Endothelial cell of umbilical vein (primary cell): Measurements from ENCODE around the gene MOCS2. TPM values are rescaled to one million over a fixed set of nuclear protein-coding genes. Genes with fewer than 3 reads are reported as not detected.

ENCODE experiments used
- Bru-seq: library from RNA; stranded (reverse); fragments of 400-500 nt; gene quantifications from one replicate; lab custom pipeline; 2021; lab: Mats Ljungman, UMichigan
- BruChase-seq, 2 experiments: library from RNA; stranded (reverse); fragments of 400-500 nt; gene quantifications; one replicate each; lab custom pipeline; 2021; lab: Mats Ljungman, UMichigan
- BruUV-seq: library from RNA; stranded (reverse); fragments of 400-500 nt; replicated peaks from 2 replicates; lab custom pipeline; 2021; lab: Mats Ljungman, UMichigan
- CTCF ChIA-PET: fragments of 300-600, 350-600 bp; sonication (Branson Sonifier 250); formaldehyde crosslinking; loops from one replicate; lab custom pipeline; 2021; ENCODE audit warnings: antibody characterized with exemption, inconsistent platforms; lab: Charles Lee
- POLR2A ChIA-PET: fragments of 300-600, 350-600 bp; sonication (Branson Sonifier 250); formaldehyde crosslinking; loops from one replicate; lab custom pipeline; 2021; ENCODE audit warnings: antibody characterized with exemption, inconsistent platforms; lab: Charles Lee
- DNase-seq: peaks from one replicate; pipeline ENCODE4 v3.0.0-alpha.2; 2011; ENCODE audit warnings: low read depth, low spot score
- FAIRE-seq: peaks from 2 replicates; lab custom pipeline; 2011; peaks lifted over from hg19 to GRCh38; lab: Jason Lieb, UNC
- H2AFZ ChIP-seq: 2 replicates; pipeline ENCODE4 v1.6.0; 2012; ENCODE audit warnings: low read depth, low read length, control low read depth, inconsistent platforms
- H3K27ac ChIP-seq: 2 replicates; pipeline ENCODE4 v1.5.1; 2011; ENCODE audit warnings: low read depth, mild to moderate bottlenecking, control low read depth, low read length, moderate library complexity; ENCODE audit not compliant: insufficient read depth
- H3K27me3 ChIP-seq, 2 experiments: 2 replicates each; pipeline versions ENCODE4 v1.6.0 to v1.6.1; 2011; ENCODE audit warnings: low read length in 2 of 2, mixed read lengths in 1 of 2; ENCODE audit not compliant: control insufficient read depth in 2 of 2, insufficient read depth in 2 of 2
- H3K36me3 ChIP-seq, 2 experiments: 2 replicates in 1 of 2; 3 replicates in 1 of 2; pipeline ENCODE4 v1.5.1; 2011; ENCODE audit warnings: low read length in 2 of 2, mild to moderate bottlenecking in 1 of 2, moderate library complexity in 1 of 2; ENCODE audit not compliant: control insufficient read depth in 2 of 2, insufficient read depth in 2 of 2; ENCODE audit errors: extremely low read depth in 1 of 2
- H3K4me1 ChIP-seq: 3 replicates; pipeline ENCODE4 v1.5.1; 2011; ENCODE audit warnings: mild to moderate bottlenecking, low read length; ENCODE audit not compliant: control insufficient read depth, insufficient read depth; ENCODE audit errors: extremely low read depth
- H3K4me2 ChIP-seq: 2 replicates; pipeline ENCODE4 v1.6.1; 2011; ENCODE audit warnings: low read length, control low read depth, mixed read lengths; ENCODE audit not compliant: insufficient read depth
- H3K4me3 ChIP-seq, 3 experiments: fragments of 200-600 bp in 1 of 3; sonication (generic), shearing (Covaris generic) in 1 of 3; replicated peaks in 1 of 3; 2 replicates each; pipeline ENCODE4 v1.5.1; 2011 to 2016; ENCODE audit warnings: control low read depth in 3 of 3, low read length in 3 of 3, mild to moderate bottlenecking in 2 of 3, inconsistent platforms in 1 of 3, low read depth in 1 of 3, moderate library complexity in 1 of 3; ENCODE audit not compliant: insufficient read depth in 1 of 3
- H3K79me2 ChIP-seq: 2 replicates; pipeline ENCODE4 v1.6.0; 2012; ENCODE audit warnings: low read length, inconsistent platforms; ENCODE audit not compliant: control insufficient read depth, insufficient read depth
- H3K9ac ChIP-seq: replicated peaks from 2 replicates; pipeline ENCODE3; 2011; ENCODE audit warnings: low read length, control low read depth; ENCODE audit not compliant: insufficient read depth; ENCODE audit errors: extremely low read depth
- H3K9me1 ChIP-seq: replicated peaks from 3 replicates; pipeline ENCODE4 v1.6.0; 2011; ENCODE audit warnings: mild to moderate bottlenecking, low read length; ENCODE audit not compliant: control insufficient read depth, insufficient read depth; ENCODE audit errors: extremely low read depth
- H3K9me3 ChIP-seq: replicated peaks from 2 replicates; pipeline ENCODE4 v1.5.1; 2012; ENCODE audit warnings: low read length, inconsistent platforms; ENCODE audit not compliant: control insufficient read depth, insufficient read depth
- H4K20me1 ChIP-seq: replicated peaks from 2 replicates; pipeline ENCODE3; 2011; ENCODE audit warnings: mild to moderate bottlenecking, low read length; ENCODE audit not compliant: control insufficient read depth, insufficient read depth; ENCODE audit errors: extremely low read depth
- EZH2 ChIP-seq: IDR thresholded peaks from 2 replicates; pipeline ENCODE4 v1.6.1; 2012; ENCODE audit warnings: borderline replicate concordance, low read depth, mild to moderate bottlenecking, moderate library complexity, low read length, inconsistent platforms; ENCODE audit not compliant: severe bottlenecking
- GATA2 ChIP-seq: IDR thresholded peaks from 2 replicates; pipeline ENCODE4 v1.7.0; 2011; ENCODE audit warnings: low read depth, mild to moderate bottlenecking, moderate library complexity, mixed read lengths, low read length; ENCODE audit not compliant: insufficient read length, insufficient read depth
- POLR2A ChIP-seq: IDR thresholded peaks from 2 replicates; pipeline ENCODE4 v1.6.1; 2012; ENCODE audit warnings: low read depth, mild to moderate bottlenecking, control low read depth, low read length
- POLR2AphosphoS5 ChIP-seq: IDR thresholded peaks from 2 replicates; pipeline ENCODE4 v1.6.1; 2012; ENCODE audit warnings: low read depth, mild to moderate bottlenecking, control low read depth, low read length, moderate library complexity; ENCODE audit not compliant: insufficient read depth
- dilution Hi-C: fragments of 300-500 bp; cut with MboI; formaldehyde crosslinking; loops from one replicate; pipeline ENCODE4 v1.15.0; 2019; ENCODE audit warnings: low sequenced_read_pairs; ENCODE audit not compliant: extremely low pct_ligation_motif_present
- intact Hi-C: fragments of 100-400 bp; cut with micrococcal nuclease; formaldehyde crosslinking; loops from one replicate; pipeline ENCODE4 v1.10.0; 2022
- long read RNA-seq: library from polyadenylated mRNA; stranded (forward); transcript quantifications from one replicate; pipeline ENCODE4 v2.0.0, GENCODE V29; 2021
- polyA minus RNA-seq, 3 experiments: library from RNA; depleted of rRNA, polyadenylated mRNA; stranded (reverse); fragments of >200 nt; gene quantifications; 1 replicate in 1 of 3; 2 replicates in 2 of 3; pipeline ENCODE4 v1.2.3, GENCODE V29; 2011
- polyA plus RNA-seq, 4 experiments: library from polyadenylated mRNA; depleted of rRNA in 3 of 4; stranded (reverse) in 3 of 4; unstranded in 1 of 4; fragments of >200 nt; gene quantifications; 2 replicates each; pipeline versions ENCODE4 v1.2.1 to v1.2.3, GENCODE V29; 2011 to 2012; ENCODE audit warnings: missing spikeins in 1 of 4
- total RNA-seq: library from RNA; stranded (reverse); gene quantifications from 2 replicates; pipeline ENCODE4 v1.2.3, GENCODE V29; 2021
- TF ChIP-seq, protein P1 (sequence below): IDR thresholded peaks from 2 replicates; pipeline ENCODE4 v1.6.1; 2011; ENCODE audit not compliant: insufficient read depth, insufficient read length

The MOCS2 gene, protein sequence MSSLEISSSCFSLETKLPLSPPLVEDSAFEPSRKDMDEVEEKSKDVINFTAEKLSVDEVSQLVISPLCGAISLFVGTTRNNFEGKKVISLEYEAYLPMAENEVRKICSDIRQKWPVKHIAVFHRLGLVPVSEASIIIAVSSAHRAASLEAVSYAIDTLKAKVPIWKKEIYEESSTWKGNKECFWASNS
- total RNA-seq (31.1 and 31.5 TPM in 2 replicates), polyA plus RNA-seq (10.4 and 14.3 TPM in 2 replicates), polyA minus RNA-seq (8.2 and 8.6 TPM in 2 replicates), Bru-seq, nascent RNA (percentile 71 among the genes with signal in this experiment), BruChase-seq, experiment 1, labeled RNA remaining after a 6-hour chase (percentile 76 among the genes with signal in this experiment), BruChase-seq, experiment 2, labeled RNA remaining after a 2-hour chase (percentile 60 among the genes with signal in this experiment)
- polyA plus RNA-seq (2011; cell fraction: cytosol; rRNA removed), result 27.5 and 29.3 TPM in 2 replicates
- 11.8 and 16.5 TPM in 2 replicates for polyA plus RNA-seq (2011; cell fraction: nucleus; rRNA removed)
- 30.0 and 49.2 TPM in 2 replicates for polyA plus RNA-seq (2012)
- polyA minus RNA-seq (2011; cell fraction: cytosol; rRNA and poly(A)+ RNA removed), result 13.0 TPM
- 4.8 and 8.7 TPM in 2 replicates for polyA minus RNA-seq (2011; cell fraction: nucleus; rRNA and poly(A)+ RNA removed)
- long read RNA-seq, transcript MOCS2-202 (7 exons, 1,785 nt), result minor isoform, 5 of 135 reads
- long read RNA-seq, transcript MOCS2-203 (7 exons, 1,337 nt), result major isoform, 115 of 135 reads
- long read RNA-seq, partial matches to known transcripts, result 4 of 135 reads
- long read RNA-seq, other reads (novel, unspliced or antisense), result 10 of 135 reads

DNA sequence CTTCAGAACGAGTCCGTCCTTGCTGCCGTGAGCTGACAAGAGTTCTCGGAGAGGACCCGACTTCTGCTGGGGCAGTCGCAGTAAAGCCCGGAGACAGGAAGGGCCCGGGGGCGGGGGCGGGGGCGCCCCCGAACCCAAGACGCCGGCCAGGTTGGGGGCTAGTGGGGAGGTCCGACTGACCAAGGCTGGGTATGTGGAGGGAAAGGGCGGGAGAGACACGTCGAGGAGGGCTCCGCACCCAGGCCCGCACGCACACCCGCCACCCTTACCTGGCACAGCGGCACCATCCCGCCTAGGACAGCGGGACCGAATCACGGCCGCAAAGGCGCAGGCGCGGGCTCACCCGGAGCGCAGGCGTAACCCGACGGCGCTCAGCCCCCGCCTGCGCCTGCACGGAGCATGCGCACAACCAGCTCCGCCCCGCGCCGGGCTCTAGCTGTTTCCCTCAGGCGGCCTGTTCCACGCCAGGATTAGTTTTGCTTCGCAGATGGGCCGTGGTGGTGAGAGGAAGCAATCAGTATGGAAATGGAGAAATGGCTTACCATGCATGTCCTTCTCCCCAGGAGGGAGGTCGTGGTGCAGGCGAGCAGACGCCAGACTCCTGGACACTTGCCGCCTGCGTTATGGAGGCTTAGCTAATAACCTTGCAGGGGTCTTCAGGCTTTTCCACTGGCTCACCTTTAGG, at the start of gene MOCS2:
Gene MOCS2 (minus strand): TSS at position 315 of the 685 bp plus-strand sequence. CDS start 2,583 bp downstream, outside the sequence.
- intact Hi-C loops, result loop anchor here (1.0 kb wide), 1 partner anchor 309 kb away; no protein-coding TSS in a partner anchor

More for the DNA sequence above, at the start of gene MOCS2:
- Histone ChIP-seq H3K36me3 (no peaks in the 10 kb centered on the region), H3K4me1 (peaks cover 16% of the 10 kb centered on the region), H3K9me3 (no peaks in the 10 kb centered on the region), H3K9ac (peak within 1 kb of the TSS; percentile 39), H2AFZ (peak within 1 kb of the TSS; percentile 67), H3K4me3 (peak within 1 kb of the TSS; percentile 67 to 88 (median 71)), H3K4me2 (peak within 1 kb of the TSS; percentile 96), H3K27ac (no peak within 1 kb of the TSS), H4K20me1 (no peaks in the 10 kb centered on the region), H3K79me2 (peaks cover 1% of the 10 kb centered on the region), H3K9me1 (no peaks in the 10 kb centered on the region), H3K27me3 (no peaks in the 10 kb centered on the region)
- DNase-seq (peak; percentile 94), FAIRE-seq (peak; percentile 83)
- BruUV-seq, result no TSS peak
- dilution Hi-C loops, result no loop called here
- TF ChIP-seq GATA2 (no peak), POLR2A (peak; percentile 96), POLR2AphosphoS5 (peak; percentile 95), EZH2 (no peak)
- TF ChIP-seq, protein P1, sequence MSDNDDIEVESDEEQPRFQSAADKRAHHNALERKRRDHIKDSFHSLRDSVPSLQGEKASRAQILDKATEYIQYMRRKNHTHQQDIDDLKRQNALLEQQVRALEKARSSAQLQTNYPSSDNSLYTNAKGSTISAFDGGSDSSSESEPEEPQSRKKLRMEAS, result no peak
- ChIA-PET POLR2A (interaction anchor here (1.0 kb wide), 2 partner anchors 120 to 161 kb away, joined by 3 read pairs; partner anchors contain the start of gene ITGA2), CTCF (interaction anchor here (0.7 to 1.3 kb wide), 10 partner anchors 13 to 1407 kb away, joined by 3 to 18 read pairs (median 3); no protein-coding TSS in a partner anchor)
